GM23338 (cell line): ENCODE measurements around the gene OOSP4B. TPM values are rescaled to one million over a fixed set of nuclear protein-coding genes. Genes with fewer than 3 reads are reported as not detected.

ENCODE experiments used
- ATAC-seq: fragments of 200-7000 bp; cut with Tn5 transposase; 3 replicates; pipeline ENCODE4 v1.9.1; 2020
- DNase-seq: peaks from one replicate; pipeline ENCODE4 v3.0.0-alpha.2; 2015; ENCODE audit warnings: low spot score
- H2AFZ ChIP-seq: fragments of 200-600 bp; sonication (generic); 2 replicates; pipeline ENCODE4 v1.8.0; 2016; ENCODE audit warnings: antibody characterized with exemption, mild to moderate bottlenecking, moderate library complexity
- H3F3A ChIP-seq: fragments of 200-600 bp; sonication (generic); replicated peaks from 2 replicates; pipeline ENCODE4 v1.8.0; 2017; ENCODE audit warnings: antibody characterized with exemption, mixed run types, low read depth
- H3K27ac ChIP-seq: fragments of 200-600 bp; sonication (generic); 2 replicates; pipeline ENCODE4 v1.6.1; 2016; ENCODE audit warnings: low read depth
- H3K27me3 ChIP-seq: fragments of 200-600 bp; sonication (generic); 2 replicates; pipeline ENCODE4 v1.8.0; 2016; ENCODE audit warnings: mild to moderate bottlenecking, mixed run types, moderate library complexity; ENCODE audit not compliant: insufficient read depth
- H3K36me3 ChIP-seq: fragments of 200-600 bp; sonication (generic); 2 replicates; pipeline ENCODE4 v1.8.0; 2016; ENCODE audit warnings: mild to moderate bottlenecking; ENCODE audit not compliant: insufficient read depth
- H3K4me1 ChIP-seq: fragments of 200-600 bp; sonication (generic); 2 replicates; pipeline ENCODE4 v1.8.0; 2016; ENCODE audit warnings: mild to moderate bottlenecking, moderate library complexity; ENCODE audit not compliant: insufficient read depth
- H3K4me2 ChIP-seq: fragments of 200-600 bp; sonication (generic); 2 replicates; pipeline ENCODE4 v1.7.1; 2017; ENCODE audit warnings: mixed run types
- H3K4me3 ChIP-seq: fragments of 200-600 bp; sonication (generic); 2 replicates; pipeline ENCODE4 v1.6.1; 2016; ENCODE audit warnings: mixed run types
- H3K79me2 ChIP-seq: fragments of 200-600 bp; sonication (generic); replicated peaks from 2 replicates; pipeline ENCODE4 v1.8.0; 2017; ENCODE audit warnings: mild to moderate bottlenecking; ENCODE audit not compliant: insufficient read depth
- H3K9me2 ChIP-seq: fragments of 200-600 bp; sonication (generic); 2 replicates; pipeline ENCODE4 v1.8.0; 2017; ENCODE audit not compliant: insufficient read depth
- H4K20me1 ChIP-seq: fragments of 200-600 bp; sonication (generic); replicated peaks from 2 replicates; pipeline ENCODE4 v1.8.0; 2017; ENCODE audit warnings: mild to moderate bottlenecking; ENCODE audit not compliant: insufficient read depth
- H3K27ac Mint-ChIP-seq: 2 replicates; pipeline ENCODE4 v1.8.0; 2020; ENCODE audit warnings: inconsistent platforms, mild to moderate bottlenecking, moderate library complexity, mixed read lengths
- H3K27me3 Mint-ChIP-seq: 3 replicates; pipeline ENCODE4 v1.8.0; 2022; ENCODE audit warnings: low read depth, mild to moderate bottlenecking, moderate library complexity, mixed read lengths, inconsistent platforms; ENCODE audit not compliant: insufficient read depth, poor library complexity
- H3K36me3 Mint-ChIP-seq: 3 replicates; pipeline ENCODE4 v1.8.0; 2021; ENCODE audit warnings: low read depth, mild to moderate bottlenecking, inconsistent platforms, moderate library complexity, mixed read lengths
- H3K4me1 Mint-ChIP-seq: 3 replicates; pipeline ENCODE4 v1.8.0; 2020; ENCODE audit warnings: mild to moderate bottlenecking, inconsistent platforms, mixed read lengths
- H3K4me3 Mint-ChIP-seq: 3 replicates; pipeline ENCODE4 v1.8.0; 2021; ENCODE audit warnings: moderate library complexity, mild to moderate bottlenecking, inconsistent platforms, mixed read lengths
- H3K9me3 Mint-ChIP-seq: 3 replicates; pipeline ENCODE4 v1.8.0; 2020; ENCODE audit warnings: moderate library complexity, mild to moderate bottlenecking, inconsistent platforms, mixed read lengths
- EZH2 ChIP-seq: fragments of 200-600 bp; sonication (generic); IDR thresholded peaks from one replicate; pipeline ENCODE4 v1.8.0; 2017; ENCODE audit warnings: antibody characterized with exemption, mild to moderate bottlenecking, low read depth; ENCODE audit not compliant: unreplicated experiment
- NANOG ChIP-seq: IDR thresholded peaks from 2 replicates; pipeline ENCODE4 v1.6.1; 2016; ENCODE audit warnings: antibody characterized with exemption, borderline replicate concordance
- STAT1 ChIP-seq: IDR thresholded peaks from one replicate; pipeline ENCODE4 v1.6.1; 2016; ENCODE audit warnings: antibody characterized with exemption; ENCODE audit not compliant: unreplicated experiment
- ZNF114 ChIP-seq: fragments of 250-450 bp; sonication (Bioruptor Pico); IDR thresholded peaks from 2 replicates; pipeline ENCODE4 v1.5.0; 2020; ENCODE audit warnings: mild to moderate bottlenecking, moderate library complexity
- ZNF331 ChIP-seq: fragments of 250-450 bp; sonication (Bioruptor Pico); IDR thresholded peaks from 2 replicates; pipeline ENCODE4 v1.5.0; 2020; ENCODE audit warnings: low read depth, mild to moderate bottlenecking, moderate library complexity
- polyA plus RNA-seq: library from polyadenylated mRNA; unstranded; fragments of >200 nt; fragmentation: Nextera tagmentation; extraction: Ambion mirVana; gene quantifications from 2 replicates; pipeline ENCODE4 v1.2.1, GENCODE V29; 2016
- total RNA-seq: library from RNA; depleted of rRNA; stranded (reverse); fragments of >200 nt; shearing (Covaris generic); gene quantifications from 2 replicates; pipeline ENCODE4 v1.2.3, GENCODE V29; 2014; rRNA removed
- TF ChIP-seq, protein P1 (sequence below): IDR thresholded peaks from 2 replicates; pipeline ENCODE4 v1.6.1; 2016; ENCODE audit warnings: antibody characterized with exemption
- TF ChIP-seq, protein P2 (sequence below), 2 experiments: fragments of 200-600 bp in 1 of 2; sonication (generic) in 1 of 2; conservative IDR thresholded peaks; 2 replicates each; pipeline versions ENCODE4 v1.5.1 to v1.6.1; 2016 to 2017; ENCODE audit warnings: antibody characterized with exemption in 2 of 2, low read depth in 2 of 2, mild to moderate bottlenecking in 2 of 2, moderate library complexity in 1 of 2
- TF ChIP-seq, protein P3 (sequence below): fragments of 250-450 bp; sonication (Bioruptor Pico); IDR thresholded peaks from 2 replicates; pipeline ENCODE4 v1.5.0; 2020; ENCODE audit warnings: mild to moderate bottlenecking, moderate library complexity

The OOSP4B gene
- total and polyA plus RNA-seq, 2 experiments from 2014 or later, result not detected

DNA sequence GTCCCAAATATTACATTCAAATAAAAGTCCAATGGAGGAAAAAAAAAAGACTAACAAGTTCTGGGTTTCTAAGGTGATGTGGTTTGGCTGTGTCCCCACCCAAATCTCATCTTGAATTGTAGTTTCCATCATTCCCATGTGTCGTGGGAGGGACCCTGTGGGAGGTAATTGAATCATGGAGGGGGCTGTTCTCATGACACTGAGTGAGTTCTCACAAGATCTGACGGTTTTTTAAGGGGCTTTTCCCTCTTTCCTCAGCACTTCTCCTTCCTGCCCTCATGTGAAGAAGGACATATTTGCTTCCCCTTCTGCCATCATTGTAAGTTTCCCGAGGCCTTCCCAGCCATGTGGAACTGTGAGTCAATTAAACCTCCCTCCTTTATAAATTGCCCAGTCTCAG is 63.6 kb downstream of the OOSP4B start:
- H3K36me3 ChIP-seq, result no peaks in the 10 kb centered on the region
- H3F3A ChIP-seq, result no peaks in the 10 kb centered on the region
- Mint-ChIP-seq H3K27ac (no peak overlapping the region), H3K4me1 (no peaks in the 10 kb centered on the region), H3K9me3 (no peaks in the 10 kb centered on the region; the same call in 2 of the 3 replicates), H3K36me3 (no peaks in the 10 kb centered on the region), H3K27me3 (peaks cover 3% of the 10 kb centered on the region), H3K4me3 (no peak overlapping the region)
- TF ChIP-seq, protein P1, sequence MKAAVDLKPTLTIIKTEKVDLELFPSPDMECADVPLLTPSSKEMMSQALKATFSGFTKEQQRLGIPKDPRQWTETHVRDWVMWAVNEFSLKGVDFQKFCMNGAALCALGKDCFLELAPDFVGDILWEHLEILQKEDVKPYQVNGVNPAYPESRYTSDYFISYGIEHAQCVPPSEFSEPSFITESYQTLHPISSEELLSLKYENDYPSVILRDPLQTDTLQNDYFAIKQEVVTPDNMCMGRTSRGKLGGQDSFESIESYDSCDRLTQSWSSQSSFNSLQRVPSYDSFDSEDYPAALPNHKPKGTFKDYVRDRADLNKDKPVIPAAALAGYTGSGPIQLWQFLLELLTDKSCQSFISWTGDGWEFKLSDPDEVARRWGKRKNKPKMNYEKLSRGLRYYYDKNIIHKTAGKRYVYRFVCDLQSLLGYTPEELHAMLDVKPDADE, result no peak
- TF ChIP-seq ZNF114 (CRISPR knock-in tag) (no peak), ZNF331 (CRISPR knock-in tag) (no peak), EZH2 (no peak), NANOG (no peak), STAT1 (no peak)
- TF ChIP-seq, protein P2, sequence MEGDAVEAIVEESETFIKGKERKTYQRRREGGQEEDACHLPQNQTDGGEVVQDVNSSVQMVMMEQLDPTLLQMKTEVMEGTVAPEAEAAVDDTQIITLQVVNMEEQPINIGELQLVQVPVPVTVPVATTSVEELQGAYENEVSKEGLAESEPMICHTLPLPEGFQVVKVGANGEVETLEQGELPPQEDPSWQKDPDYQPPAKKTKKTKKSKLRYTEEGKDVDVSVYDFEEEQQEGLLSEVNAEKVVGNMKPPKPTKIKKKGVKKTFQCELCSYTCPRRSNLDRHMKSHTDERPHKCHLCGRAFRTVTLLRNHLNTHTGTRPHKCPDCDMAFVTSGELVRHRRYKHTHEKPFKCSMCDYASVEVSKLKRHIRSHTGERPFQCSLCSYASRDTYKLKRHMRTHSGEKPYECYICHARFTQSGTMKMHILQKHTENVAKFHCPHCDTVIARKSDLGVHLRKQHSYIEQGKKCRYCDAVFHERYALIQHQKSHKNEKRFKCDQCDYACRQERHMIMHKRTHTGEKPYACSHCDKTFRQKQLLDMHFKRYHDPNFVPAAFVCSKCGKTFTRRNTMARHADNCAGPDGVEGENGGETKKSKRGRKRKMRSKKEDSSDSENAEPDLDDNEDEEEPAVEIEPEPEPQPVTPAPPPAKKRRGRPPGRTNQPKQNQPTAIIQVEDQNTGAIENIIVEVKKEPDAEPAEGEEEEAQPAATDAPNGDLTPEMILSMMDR (conservative IDR thresholded peaks at IDR 0.05; ENCODE audit: low read depth in 2 of 2), result no peak
- TF ChIP-seq, protein P3, sequence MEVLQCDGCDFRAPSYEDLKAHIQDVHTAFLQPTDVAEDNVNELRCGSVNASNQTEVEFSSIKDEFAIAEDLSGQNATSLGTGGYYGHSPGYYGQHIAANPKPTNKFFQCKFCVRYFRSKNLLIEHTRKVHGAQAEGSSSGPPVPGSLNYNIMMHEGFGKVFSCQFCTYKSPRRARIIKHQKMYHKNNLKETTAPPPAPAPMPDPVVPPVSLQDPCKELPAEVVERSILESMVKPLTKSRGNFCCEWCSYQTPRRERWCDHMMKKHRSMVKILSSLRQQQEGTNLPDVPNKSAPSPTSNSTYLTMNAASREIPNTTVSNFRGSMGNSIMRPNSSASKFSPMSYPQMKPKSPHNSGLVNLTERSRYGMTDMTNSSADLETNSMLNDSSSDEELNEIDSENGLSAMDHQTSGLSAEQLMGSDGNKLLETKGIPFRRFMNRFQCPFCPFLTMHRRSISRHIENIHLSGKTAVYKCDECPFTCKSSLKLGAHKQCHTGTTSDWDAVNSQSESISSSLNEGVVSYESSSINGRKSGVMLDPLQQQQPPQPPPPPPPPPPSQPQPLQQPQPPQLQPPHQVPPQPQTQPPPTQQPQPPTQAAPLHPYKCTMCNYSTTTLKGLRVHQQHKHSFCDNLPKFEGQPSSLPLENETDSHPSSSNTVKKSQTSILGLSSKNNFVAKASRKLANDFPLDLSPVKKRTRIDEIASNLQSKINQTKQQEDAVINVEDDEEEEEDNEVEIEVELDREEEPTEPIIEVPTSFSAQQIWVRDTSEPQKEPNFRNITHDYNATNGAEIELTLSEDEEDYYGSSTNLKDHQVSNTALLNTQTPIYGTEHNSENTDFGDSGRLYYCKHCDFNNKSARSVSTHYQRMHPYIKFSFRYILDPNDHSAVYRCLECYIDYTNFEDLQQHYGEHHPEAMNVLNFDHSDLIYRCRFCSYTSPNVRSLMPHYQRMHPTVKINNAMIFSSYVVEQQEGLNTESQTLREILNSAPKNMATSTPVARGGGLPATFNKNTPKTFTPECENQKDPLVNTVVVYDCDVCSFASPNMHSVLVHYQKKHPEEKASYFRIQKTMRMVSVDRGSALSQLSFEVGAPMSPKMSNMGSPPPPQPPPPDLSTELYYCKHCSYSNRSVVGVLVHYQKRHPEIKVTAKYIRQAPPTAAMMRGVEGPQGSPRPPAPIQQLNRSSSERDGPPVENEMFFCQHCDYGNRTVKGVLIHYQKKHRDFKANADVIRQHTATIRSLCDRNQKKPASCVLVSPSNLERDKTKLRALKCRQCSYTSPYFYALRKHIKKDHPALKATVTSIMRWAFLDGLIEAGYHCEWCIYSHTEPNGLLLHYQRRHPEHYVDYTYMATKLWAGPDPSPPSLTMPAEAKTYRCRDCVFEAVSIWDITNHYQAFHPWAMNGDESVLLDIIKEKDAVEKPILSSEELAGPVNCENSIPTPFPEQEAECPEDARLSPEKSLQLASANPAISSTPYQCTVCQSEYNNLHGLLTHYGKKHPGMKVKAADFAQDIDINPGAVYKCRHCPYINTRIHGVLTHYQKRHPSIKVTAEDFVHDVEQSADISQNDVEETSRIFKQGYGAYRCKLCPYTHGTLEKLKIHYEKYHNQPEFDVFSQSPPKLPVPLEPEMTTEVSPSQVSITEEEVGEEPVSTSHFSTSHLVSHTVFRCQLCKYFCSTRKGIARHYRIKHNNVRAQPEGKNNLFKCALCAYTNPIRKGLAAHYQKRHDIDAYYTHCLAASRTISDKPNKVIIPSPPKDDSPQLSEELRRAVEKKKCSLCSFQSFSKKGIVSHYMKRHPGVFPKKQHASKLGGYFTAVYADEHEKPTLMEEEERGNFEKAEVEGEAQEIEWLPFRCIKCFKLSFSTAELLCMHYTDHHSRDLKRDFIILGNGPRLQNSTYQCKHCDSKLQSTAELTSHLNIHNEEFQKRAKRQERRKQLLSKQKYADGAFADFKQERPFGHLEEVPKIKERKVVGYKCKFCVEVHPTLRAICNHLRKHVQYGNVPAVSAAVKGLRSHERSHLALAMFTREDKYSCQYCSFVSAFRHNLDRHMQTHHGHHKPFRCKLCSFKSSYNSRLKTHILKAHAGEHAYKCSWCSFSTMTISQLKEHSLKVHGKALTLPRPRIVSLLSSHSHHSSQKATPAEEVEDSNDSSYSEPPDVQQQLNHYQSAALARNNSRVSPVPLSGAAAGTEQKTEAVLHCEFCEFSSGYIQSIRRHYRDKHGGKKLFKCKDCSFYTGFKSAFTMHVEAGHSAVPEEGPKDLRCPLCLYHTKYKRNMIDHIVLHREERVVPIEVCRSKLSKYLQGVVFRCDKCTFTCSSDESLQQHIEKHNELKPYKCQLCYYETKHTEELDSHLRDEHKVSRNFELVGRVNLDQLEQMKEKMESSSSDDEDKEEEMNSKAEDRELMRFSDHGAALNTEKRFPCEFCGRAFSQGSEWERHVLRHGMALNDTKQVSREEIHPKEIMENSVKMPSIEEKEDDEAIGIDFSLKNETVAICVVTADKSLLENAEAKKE (CRISPR knock-in tag), result no peak
- H3K9me2 ChIP-seq, result no peaks in the 10 kb centered on the region; the same call in 1 of the 2 replicates
- no peak overlapping the region for H3K27ac ChIP-seq
- no peak overlapping the region for H2AFZ ChIP-seq
- H3K4me2 ChIP-seq, result no peak overlapping the region
- H3K79me2 ChIP-seq, result no peaks in the 10 kb centered on the region
- DNase-seq (no peak), ATAC-seq (no peak)
- no peaks in the 10 kb centered on the region for H3K27me3 ChIP-seq
- H3K4me3 ChIP-seq, result no peak overlapping the region
- no peaks in the 10 kb centered on the region; the same call in 1 of the 2 replicates for H3K4me1 ChIP-seq
- no peaks in the 10 kb centered on the region for H4K20me1 ChIP-seq

Other genes with a start within 250 kb of the OOSP4B start
- 74.8 and 77.4 TPM in 2 replicates for gene MRPL16, start 206.4 kb upstream of the OOSP4B start, total RNA-seq
- gene MRPL16, start 206.4 kb upstream of the OOSP4B start, polyA plus RNA-seq, result 149 and 176 TPM in 2 replicates
- gene CBLIF, start 171.7 kb upstream of the OOSP4B start, total RNA-seq, result not detected in 2 replicates
- not detected in 2 replicates for gene CBLIF, start 171.7 kb upstream of the OOSP4B start, polyA plus RNA-seq
- gene TCN1, start 150.7 kb upstream of the OOSP4B start, total RNA-seq, result not detected in 2 replicates
- gene TCN1, start 150.7 kb upstream of the OOSP4B start, polyA plus RNA-seq, result not detected in 2 replicates
- gene OOSP3, start 138.4 kb upstream of the OOSP4B start, total RNA-seq, result not detected in 2 replicates
- 0.35 TPM in 1 of 2 replicates, not detected in the other for gene OOSP3, start 138.4 kb upstream of the OOSP4B start, polyA plus RNA-seq
- not detected in 2 replicates for gene OOSP1, start 78.7 kb upstream of the OOSP4B start, total RNA-seq
- gene OOSP1, start 78.7 kb upstream of the OOSP4B start, polyA plus RNA-seq, result not detected in 2 replicates
- gene OOSP4A, start 53.1 kb upstream of the OOSP4B start, total RNA-seq, result not detected in 2 replicates
- gene OOSP4A, start 53.1 kb upstream of the OOSP4B start, polyA plus RNA-seq, result not detected in 2 replicates
- not detected in 2 replicates for gene OOSP2, start 23.2 kb downstream of the OOSP4B start, total RNA-seq
- not detected in 2 replicates for gene OOSP2, start 23.2 kb downstream of the OOSP4B start, polyA plus RNA-seq
- gene MS4A3, start 39.5 kb downstream of the OOSP4B start, total RNA-seq, result not detected in 2 replicates
- gene MS4A3, start 39.5 kb downstream of the OOSP4B start, polyA plus RNA-seq, result not detected in 2 replicates
- gene MS4A2, start 71.5 kb downstream of the OOSP4B start, total RNA-seq, result not detected in 2 replicates
- not detected in 2 replicates for gene MS4A2, start 71.5 kb downstream of the OOSP4B start, polyA plus RNA-seq
- gene MS4A6A, start 165.9 kb downstream of the OOSP4B start, total RNA-seq, result not detected in 2 replicates
- gene MS4A6A, start 165.9 kb downstream of the OOSP4B start, polyA plus RNA-seq, result not detected in 2 replicates
- gene MS4A4E, start 226.0 kb downstream of the OOSP4B start, total RNA-seq, result not detected in 2 replicates
- gene MS4A4E, start 226.0 kb downstream of the OOSP4B start, polyA plus RNA-seq, result not detected in 2 replicates